Measurements from ENCODE around the gene SMYD4. TPM values are rescaled to one million over a fixed set of nuclear protein-coding genes. Genes with fewer than 3 reads are reported as not detected.
"Not testable (repeated sequence)": the region's sequence is repeated elsewhere in the genome, so short reads cannot be mapped to it uniquely, and the experiment has no call there.

SMYD4 gene
- total and polyA plus RNA-seq, 5 donors from 2014 or later = 7.2 to 25.8 (median 12.5) TPM

- not testable (repeated sequence) for H3K27ac ChIP-seq (ENCODE audit: insufficient read depth, low read length, poor library complexity, severe bottlenecking); H3K27ac Mint-ChIP-seq; H3K9me3 ChIP-seq (ENCODE audit: control insufficient read depth in 2 of 2, low read length in 2 of 2); ATAC-seq (ENCODE audit: low read depth in 2 of 2); H3K27me3 Mint-ChIP-seq; H3K27me3 ChIP-seq (ENCODE audit: control insufficient read depth, insufficient read depth, low read length); H3K4me1 ChIP-seq (ENCODE audit: control insufficient read depth, insufficient read depth, low read length, poor library complexity, severe bottlenecking); DNase-seq; H3K4me3 Mint-ChIP-seq; H3K9me3 Mint-ChIP-seq; H3K4me3 ChIP-seq (ENCODE audit: low read depth, low read length)
- H3K4me1 Mint-ChIP-seq = peaks cover 7 to 22% (median 11%) of the 10 kb centered on the region in 4 donors
- peaks cover 47% of the 10 kb centered on the region for H3K36me3 ChIP-seq (ENCODE audit: control insufficient read depth, insufficient read depth, low read length)
- H3K36me3 Mint-ChIP-seq = peaks cover 50% of the 10 kb centered on the region
Measured at GRCh38 chr17:1856462-1856861, 26.8 kb upstream of the SMYD4 start.

GRCh38 chr17:1853698-1854097 is 24.0 kb upstream of the SMYD4 start:
- Mint-ChIP-seq H3K9me3 (peaks cover 0 to 1% (median 0%) of the 10 kb centered on the region in 7 donors), H3K36me3 (peaks cover 46% of the 10 kb centered on the region), H3K27ac (peak overlapping the region in 1 of 3 donors; percentile 80), H3K27me3 (no peaks in the 10 kb centered on the region), H3K4me3 (no peak overlapping the region), H3K4me1 (peaks cover 12 to 27% (median 17%) of the 10 kb centered on the region in 4 donors)
- H3K9me3 ChIP-seq (ENCODE audit: control insufficient read depth in 2 of 2, low read length in 2 of 2) = no peaks in the 10 kb centered on the region
- H3K27me3 ChIP-seq (ENCODE audit: control insufficient read depth, insufficient read depth, low read length) = no peaks in the 10 kb centered on the region
- peaks cover 41% of the 10 kb centered on the region for H3K36me3 ChIP-seq (ENCODE audit: control insufficient read depth, insufficient read depth, low read length)
- ATAC-seq (ENCODE audit: low read depth in 2 of 2) = no peak
- H3K4me3 ChIP-seq (ENCODE audit: low read depth, low read length) = no peak overlapping the region
- H3K27ac ChIP-seq (ENCODE audit: insufficient read depth, low read length, poor library complexity, severe bottlenecking) = no peak overlapping the region
- no peak for DNase-seq
- peaks cover 12% of the 10 kb centered on the region for H3K4me1 ChIP-seq (ENCODE audit: control insufficient read depth, insufficient read depth, low read length, poor library complexity, severe bottlenecking)

GRCh38 chr17:1852327-1852726 is 22.6 kb upstream of the SMYD4 start:
- ATAC-seq (ENCODE audit: low read depth in 2 of 2) = peak in 1 of 2 donors; percentile 37
- Mint-ChIP-seq H3K36me3 (peaks cover 51% of the 10 kb centered on the region), H3K27ac (peak overlapping the region; percentile 80 to 96 (median 85)), H3K4me1 (peaks cover 12 to 27% (median 17%) of the 10 kb centered on the region in 4 donors), H3K4me3 (peak overlapping the region in 1 of 4 donors; percentile 13), H3K27me3 (no peaks in the 10 kb centered on the region), H3K9me3 (peaks cover 0 to 1% (median 0%) of the 10 kb centered on the region in 7 donors)
- peak overlapping the region; percentile 42 for H3K4me3 ChIP-seq (ENCODE audit: low read depth, low read length)
- no peaks in the 10 kb centered on the region for H3K27me3 ChIP-seq (ENCODE audit: control insufficient read depth, insufficient read depth, low read length)
- H3K9me3 ChIP-seq (ENCODE audit: control insufficient read depth in 2 of 2, low read length in 2 of 2) = no peaks in the 10 kb centered on the region
- H3K27ac ChIP-seq (ENCODE audit: insufficient read depth, low read length, poor library complexity, severe bottlenecking) = peak overlapping the region; percentile 60
- DNase-seq = peak in 1 of 3 donors; percentile 26
- H3K36me3 ChIP-seq (ENCODE audit: control insufficient read depth, insufficient read depth, low read length) = peaks cover 52% of the 10 kb centered on the region
- peaks cover 12% of the 10 kb centered on the region for H3K4me1 ChIP-seq (ENCODE audit: control insufficient read depth, insufficient read depth, low read length, poor library complexity, severe bottlenecking)

- H3K36me3 ChIP-seq (ENCODE audit: control insufficient read depth, insufficient read depth, low read length) = peaks cover 66% of the 10 kb centered on the region
Measured at GRCh38 chr17:1847191-1847590, 17.5 kb upstream of the SMYD4 start.

GRCh38 chr17:1843947-1844346 is 14.2 kb upstream of the SMYD4 start:
- H3K4me1 Mint-ChIP-seq = peaks cover 6 to 12% (median 9%) of the 10 kb centered on the region in 4 donors
- Histone ChIP-seq H3K36me3 (ENCODE audit: control insufficient read depth, insufficient read depth, low read length) (peaks cover 63% of the 10 kb centered on the region), H3K27ac (ENCODE audit: insufficient read depth, low read length, poor library complexity, severe bottlenecking) (no peak overlapping the region), H3K27me3 (ENCODE audit: control insufficient read depth, insufficient read depth, low read length) (no peaks in the 10 kb centered on the region), H3K4me3 (ENCODE audit: low read depth, low read length) (no peak overlapping the region), H3K4me1 (ENCODE audit: control insufficient read depth, insufficient read depth, low read length, poor library complexity, severe bottlenecking) (no peaks in the 10 kb centered on the region), H3K9me3 (ENCODE audit: control insufficient read depth in 2 of 2, low read length in 2 of 2) (no peaks in the 10 kb centered on the region)
- H3K27me3 Mint-ChIP-seq = no peaks in the 10 kb centered on the region
- H3K4me3 Mint-ChIP-seq = no peak overlapping the region
- H3K36me3 Mint-ChIP-seq = peaks cover 43% of the 10 kb centered on the region
- no peak for DNase-seq
- no peaks in the 10 kb centered on the region for H3K9me3 Mint-ChIP-seq
- no peak for ATAC-seq (ENCODE audit: low read depth in 2 of 2)
- no peak overlapping the region for H3K27ac Mint-ChIP-seq

More at GRCh38 chr17:1847191-1847590, 17.5 kb upstream of the SMYD4 start:
- Histone ChIP-seq H3K27ac (ENCODE audit: insufficient read depth, low read length, poor library complexity, severe bottlenecking) (no peak overlapping the region), H3K4me1 (ENCODE audit: control insufficient read depth, insufficient read depth, low read length, poor library complexity, severe bottlenecking) (peaks cover 10% of the 10 kb centered on the region), H3K9me3 (ENCODE audit: control insufficient read depth in 2 of 2, low read length in 2 of 2) (no peaks in the 10 kb centered on the region), H3K4me3 (ENCODE audit: low read depth, low read length) (no peak overlapping the region), H3K27me3 (ENCODE audit: control insufficient read depth, insufficient read depth, low read length) (no peaks in the 10 kb centered on the region)
- ATAC-seq (ENCODE audit: low read depth in 2 of 2) (no peak), DNase-seq (no peak)
- peaks cover 49% of the 10 kb centered on the region for H3K36me3 Mint-ChIP-seq
- no peak overlapping the region for H3K4me3 Mint-ChIP-seq
- no peak overlapping the region for H3K27ac Mint-ChIP-seq
- H3K9me3 Mint-ChIP-seq = no peaks in the 10 kb centered on the region
- peaks cover 8 to 19% (median 15%) of the 10 kb centered on the region in 4 donors for H3K4me1 Mint-ChIP-seq
- no peaks in the 10 kb centered on the region for H3K27me3 Mint-ChIP-seq

- Mint-ChIP-seq H3K36me3 (peaks cover 32% of the 10 kb centered on the region), H3K4me1 (peaks cover 16 to 35% (median 26%) of the 10 kb centered on the region in 4 donors), H3K4me3 (no peak overlapping the region), H3K27me3 (no peaks in the 10 kb centered on the region), H3K9me3 (peaks cover 0 to under 1% (median 0%) of the 10 kb centered on the region in 7 donors), H3K27ac (no peak overlapping the region)
- Histone ChIP-seq H3K4me1 (ENCODE audit: control insufficient read depth, insufficient read depth, low read length, poor library complexity, severe bottlenecking) (peaks cover 9% of the 10 kb centered on the region), H3K9me3 (ENCODE audit: control insufficient read depth in 2 of 2, low read length in 2 of 2) (no peaks in the 10 kb centered on the region), H3K36me3 (ENCODE audit: control insufficient read depth, insufficient read depth, low read length) (peaks cover 35% of the 10 kb centered on the region), H3K27me3 (ENCODE audit: control insufficient read depth, insufficient read depth, low read length) (no peaks in the 10 kb centered on the region), H3K4me3 (ENCODE audit: low read depth, low read length) (no peak overlapping the region), H3K27ac (ENCODE audit: insufficient read depth, low read length, poor library complexity, severe bottlenecking) (no peak overlapping the region)
- DNase-seq (no peak), ATAC-seq (ENCODE audit: low read depth in 2 of 2) (no peak)
Measured at GRCh38 chr17:1839516-1839915, 9.8 kb upstream of the SMYD4 start.

GRCh38 chr17:1834380-1835149 is 4.9 kb upstream of the SMYD4 start:
- DNase-seq (peak in 2 of 3 donors; percentile 47 to 75), ATAC-seq (ENCODE audit: low read depth in 2 of 2) (peak; percentile 5 to 7)
- peaks cover 10% of the 10 kb centered on the region for H3K36me3 ChIP-seq (ENCODE audit: control insufficient read depth, insufficient read depth, low read length)
- H3K4me3 Mint-ChIP-seq = peak overlapping the region; percentile 3 to 89 (median 58)
- H3K36me3 Mint-ChIP-seq = peaks cover 20% of the 10 kb centered on the region
- no peaks in the 10 kb centered on the region for H3K27me3 ChIP-seq (ENCODE audit: control insufficient read depth, insufficient read depth, low read length)
- H3K27ac ChIP-seq (ENCODE audit: insufficient read depth, low read length, poor library complexity, severe bottlenecking) = peak overlapping the region; percentile 66
- H3K4me3 ChIP-seq (ENCODE audit: low read depth, low read length) = peak overlapping the region; percentile 61
- H3K9me3 ChIP-seq (ENCODE audit: control insufficient read depth in 2 of 2, low read length in 2 of 2) = no peaks in the 10 kb centered on the region
- peak overlapping the region; percentile 75 to 97 (median 80) for H3K27ac Mint-ChIP-seq
- no peaks in the 10 kb centered on the region for H3K27me3 Mint-ChIP-seq
- H3K9me3 Mint-ChIP-seq = peaks cover 0 to 1% (median 0%) of the 10 kb centered on the region in 7 donors
- H3K4me1 ChIP-seq (ENCODE audit: control insufficient read depth, insufficient read depth, low read length, poor library complexity, severe bottlenecking) = peaks cover 25% of the 10 kb centered on the region
- H3K4me1 Mint-ChIP-seq = peaks cover 27 to 64% (median 39%) of the 10 kb centered on the region in 4 donors

Data from CD4-positive, CD25-positive, alpha-beta regulatory T cell (primary cell).